Stimulated activated CD8-positive, alpha-beta memory T cell treated with anti-CD3 and anti-CD28 coated beads, Interleukin-2, amount 100 ng/mL, for 1 hour (primary cell): Measurements from ENCODE around the gene PKP1.

ENCODE experiments used
- DNase-seq, 2 donors: peaks; one replicate each; pipeline ENCODE4 v3.0.0-alpha.2; 2020; ENCODE audit warnings: low read depth in 2 of 2

The PKP1 gene

GRCh38 chr1:201280884-201281283 lies 2.4 kb upstream of the PKP1 start:
- no peak for DNase-seq

- no peak for DNase-seq
These were observed 1.7 kb upstream of the PKP1 start for GRCh38 chr1:201281573-201281972.

GRCh38 chr1:201282216-201282615 lies 1.1 kb upstream of the PKP1 start:
- no peak for DNase-seq

GRCh38 chr1:201283836-201284553 lies 689 bp downstream of the PKP1 start:
- DNase-seq = no peak

GRCh38 chr1:201284636-201285035 lies 1.3 kb downstream of the PKP1 start:
- DNase-seq = no peak

- no peak for DNase-seq
These were observed 2.5 kb downstream of the PKP1 start for GRCh38 chr1:201285846-201286245.

DNA sequence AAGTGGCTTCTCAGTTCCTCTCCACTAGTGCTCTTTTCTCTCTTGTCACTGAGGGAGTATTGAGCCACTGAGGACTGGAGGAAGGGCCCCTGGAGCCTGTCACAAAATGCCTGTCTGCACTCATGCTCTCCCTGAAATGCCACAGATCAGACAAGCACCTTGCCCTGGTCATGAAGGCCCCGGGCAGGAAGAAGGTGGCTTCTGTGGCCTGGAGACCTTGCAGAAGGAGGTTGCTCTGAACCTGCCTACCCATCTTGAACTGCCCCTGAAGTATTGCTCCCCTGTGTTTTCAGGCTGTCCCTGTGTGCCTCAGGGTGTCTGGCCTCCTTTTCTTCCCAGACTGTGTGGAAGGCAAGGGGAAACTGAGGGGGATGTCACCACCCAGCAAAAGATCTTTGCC lies 3.1 kb downstream of the PKP1 start:
- DNase-seq = no peak

GRCh38 chr1:201288007-201288406 lies 4.7 kb downstream of the PKP1 start:
- DNase-seq = no peak

GRCh38 chr1:201288765-201289164 lies 5.5 kb downstream of the PKP1 start:
- DNase-seq = no peak

DNA sequence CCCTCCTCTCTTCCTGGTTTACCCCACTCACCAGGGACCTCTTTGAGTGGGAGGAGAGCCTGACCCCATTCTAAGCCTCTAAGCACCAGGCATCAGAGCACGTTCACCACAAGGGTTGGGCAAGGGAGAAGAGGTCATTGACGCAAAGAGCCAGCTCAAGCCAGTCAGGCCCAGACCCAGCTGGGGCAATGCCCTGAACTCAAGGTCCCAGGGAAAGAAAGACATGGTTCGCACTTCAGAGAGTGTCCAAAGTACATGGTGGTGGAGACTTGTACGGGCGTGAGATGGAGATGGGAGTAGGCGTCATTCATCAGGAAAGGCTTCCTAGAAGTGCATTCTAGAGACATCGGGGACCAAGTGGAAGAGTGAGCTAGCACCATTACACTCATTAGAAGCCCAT lies 7.2 kb downstream of the PKP1 start:
- no peak for DNase-seq

DNA sequence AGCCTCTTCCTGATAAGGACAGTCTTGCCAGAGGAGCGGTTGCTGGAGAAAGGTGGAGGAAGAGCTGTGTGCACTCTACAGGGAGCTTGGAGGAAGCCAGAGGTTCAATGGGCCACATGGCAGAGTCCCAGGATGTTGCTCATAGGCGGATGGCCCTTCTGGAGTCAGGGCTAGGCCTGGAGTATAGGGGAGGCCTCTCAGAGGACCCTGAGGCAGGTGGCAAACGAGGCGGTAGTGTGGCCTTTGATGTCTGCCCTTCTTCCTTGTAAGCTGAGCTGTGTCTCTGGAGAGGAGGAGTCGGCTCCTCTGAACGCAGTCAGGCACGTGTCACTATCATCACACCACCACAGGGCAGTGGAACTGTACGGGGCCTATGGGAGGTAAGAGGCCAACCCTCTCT lies 8.6 kb downstream of the PKP1 start:
- no peak for DNase-seq

- DNase-seq = no peak
These were observed 11.6 kb downstream of the PKP1 start for GRCh38 chr1:201294876-201295275.

DNA sequence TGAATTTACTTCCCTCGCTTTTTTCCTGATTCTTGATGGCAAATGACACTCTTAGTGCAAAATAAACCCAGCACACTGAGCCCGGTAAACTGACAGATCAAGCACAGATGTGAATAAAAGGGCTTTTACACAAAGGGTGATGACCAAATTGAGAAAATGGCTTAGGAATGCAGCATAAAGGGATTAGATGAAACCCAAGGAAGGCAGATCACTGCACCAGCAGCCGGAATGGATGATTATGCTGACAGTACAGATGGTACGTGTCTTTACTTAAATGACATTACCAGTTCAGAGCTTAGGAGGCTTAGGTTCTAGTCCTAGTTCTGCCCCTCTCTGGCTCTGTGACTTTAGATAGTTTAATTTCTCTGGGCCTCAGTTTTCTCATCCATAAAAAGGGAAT lies 12.0 kb downstream of the PKP1 start:
- no peak for DNase-seq

DNA sequence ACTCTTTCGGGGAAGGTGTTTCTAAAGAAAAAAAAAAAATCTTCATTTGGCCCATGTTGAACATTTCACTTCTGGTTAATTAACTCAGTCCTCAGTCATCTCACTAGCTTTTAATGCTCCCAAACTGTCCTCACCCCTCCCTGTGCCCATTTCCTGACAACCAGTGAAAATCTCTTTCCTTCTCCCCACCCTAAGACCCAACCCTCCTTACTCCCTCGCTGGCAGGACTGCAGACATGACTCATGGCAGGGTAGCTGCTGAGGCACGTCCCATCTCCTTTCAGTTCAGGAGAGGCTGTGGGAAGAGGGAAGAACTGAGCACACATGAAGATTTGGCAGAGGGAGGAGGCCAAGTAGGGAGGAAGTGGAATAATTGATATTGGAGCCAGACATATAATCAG lies 12.6 kb downstream of the PKP1 start:
- DNase-seq = no peak

- no peak for DNase-seq
These were observed 13.0 kb downstream of the PKP1 start for GRCh38 chr1:201296352-201296751.

DNA sequence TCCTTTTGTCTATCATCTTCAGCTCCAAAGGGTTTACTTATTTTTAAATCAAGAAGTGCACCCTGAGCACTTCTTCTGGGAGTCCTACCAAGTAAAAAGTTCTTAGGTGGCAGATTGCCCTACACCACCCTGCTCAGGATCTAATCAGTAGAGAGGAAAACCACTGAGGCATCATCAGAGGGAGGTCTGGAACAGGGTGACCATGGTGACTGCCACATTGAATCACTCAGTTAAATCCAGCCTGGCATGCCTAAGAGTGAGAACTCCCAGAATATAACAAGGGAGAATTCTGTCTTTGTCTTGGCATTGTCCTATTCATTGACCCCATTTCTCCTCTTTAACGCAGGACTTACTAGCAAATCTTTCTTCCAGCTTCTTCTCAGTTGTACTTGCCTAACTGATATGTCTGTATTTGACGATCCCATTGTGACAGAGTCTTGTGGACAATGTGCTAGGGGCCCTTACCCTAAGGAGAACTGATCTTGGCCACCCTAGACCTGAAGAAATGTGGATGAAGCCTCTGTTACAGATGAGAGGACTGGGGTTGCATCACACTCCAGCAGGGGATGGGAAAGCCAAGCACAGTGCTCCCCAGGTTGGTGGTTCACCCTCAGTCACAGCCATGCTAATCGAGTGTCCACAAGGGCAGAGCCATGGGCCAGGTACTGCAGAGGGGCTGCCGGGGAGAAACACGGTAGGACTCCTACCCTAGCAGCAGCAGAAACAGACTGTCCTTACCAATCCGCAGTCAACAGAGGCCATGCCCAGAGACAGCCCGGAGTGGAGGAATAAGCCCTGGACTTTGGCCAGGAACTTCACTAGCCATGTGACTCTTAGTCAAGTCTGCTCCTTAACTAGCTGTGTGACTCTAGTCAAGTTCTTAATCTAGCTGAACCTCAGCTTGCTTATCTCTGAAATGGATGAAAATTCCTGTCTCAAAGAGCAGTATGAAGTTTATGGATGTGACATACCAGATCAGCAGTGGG lies 15.4 kb downstream of the PKP1 start:
- DNase-seq = no peak

- no peak for DNase-seq
These were observed 16.7 kb downstream of the PKP1 start for GRCh38 chr1:201299968-201300367.

GRCh38 chr1:201300641-201301040 lies 17.3 kb downstream of the PKP1 start:
- DNase-seq = no peak

GRCh38 chr1:201302163-201303152 lies 19.2 kb downstream of the PKP1 start:
- DNase-seq = no peak

GRCh38 chr1:201304126-201304525 lies 20.8 kb downstream of the PKP1 start:
- DNase-seq = no peak

DNA sequence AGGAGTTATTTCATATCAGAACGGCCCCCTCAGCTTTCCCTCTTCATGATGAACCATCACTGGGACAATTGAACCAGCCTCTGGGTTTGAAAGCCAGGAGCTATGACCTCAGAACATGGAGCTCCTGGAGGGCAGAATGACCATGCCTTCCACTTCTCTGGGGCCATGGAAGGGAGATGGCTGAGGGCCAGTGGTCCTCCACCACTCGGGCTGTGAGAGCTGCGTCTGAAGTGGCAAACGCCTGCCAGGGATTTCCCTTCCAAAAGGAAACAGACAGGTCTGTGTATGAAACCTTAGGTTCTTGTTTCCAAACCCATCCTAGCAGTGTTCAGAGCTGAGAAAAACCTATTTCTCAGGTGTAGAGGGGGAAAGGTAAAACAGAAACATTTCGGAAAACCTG lies 22.5 kb downstream of the PKP1 start:
- DNase-seq = no peak

GRCh38 chr1:201307231-201307630 lies 23.9 kb downstream of the PKP1 start:
- DNase-seq = no peak
